A549 (cell line): ENCODE results near the gene ITGB2. TPM values are rescaled to one million over a fixed set of nuclear protein-coding genes. Genes with fewer than 3 reads are reported as not detected.

Source experiments
- ATAC-seq, 2 experiments: fragments of 200-7000 bp in 1 of 2; fragments of >200 bp in 1 of 2; cut with Nextera tagmentation in 1 of 2; cut with Tn5 transposase in 1 of 2; 3 replicates each; pipeline versions ENCODE4 v1.8.0 to v1.9.1; 2018 to 2020; ENCODE audit warnings: mild to moderate bottlenecking in 1 of 2, moderate library complexity in 1 of 2
- CTCF ChIA-PET: fragments of 300-600 bp; sonication (Branson Sonifier 250); formaldehyde crosslinking; extraction: SDS; loops from one replicate; lab custom pipeline; 2021; ENCODE audit warnings: antibody characterized with exemption, inconsistent platforms; lab: Yijun Ruan, JAX
- POLR2A ChIA-PET: fragments of 350-600 bp; formaldehyde crosslinking; extraction: SDS; loops from one replicate; lab custom pipeline; 2021; ENCODE audit warnings: antibody characterized with exemption, inconsistent platforms; lab: Yijun Ruan, JAX
- DNase-seq, 2 experiments: peaks; one replicate each; pipeline versions ENCODE4 v3.0.0 to v3.0.0-alpha.2; 2011 to 2016; ENCODE audit warnings: low read depth in 1 of 2, low spot score in 1 of 2
- FAIRE-seq: peaks from 2 replicates; lab custom pipeline; 2011; peaks lifted over from hg19 to GRCh38; lab: Jason Lieb, UNC
- H3K27ac ChIP-seq, 2 experiments: fragments of >200 bp; sonication (Bioruptor Twin); formaldehyde crosslinking; 3 replicates each; pipeline ENCODE4 v1.5.1; 2016 to 2017
- H3K4me1 ChIP-seq: fragments of >200 bp; sonication (Bioruptor Twin); formaldehyde crosslinking; 3 replicates; pipeline ENCODE4 v1.6.1; 2016
- H3K4me2 ChIP-seq: fragments of >200 bp; sonication (Bioruptor Twin); formaldehyde crosslinking; 3 replicates; pipeline ENCODE4 v1.6.1; 2016
- H3K4me3 ChIP-seq: fragments of >200 bp; sonication (Bioruptor Twin); formaldehyde crosslinking; 3 replicates; pipeline ENCODE4 v1.5.1; 2016
- H3K9me3 ChIP-seq: fragments of >200 bp; sonication (Bioruptor Twin); formaldehyde crosslinking; 3 replicates; pipeline ENCODE4 v1.6.1; 2016
- BHLHE40 ChIP-seq: IDR thresholded peaks from 2 replicates; pipeline ENCODE4 v1.6.1; 2012; ENCODE audit warnings: low read depth, low read length, inconsistent platforms
- CBX8 ChIP-seq: fragments of 200-600 bp; sonication (generic); IDR thresholded peaks from 2 replicates; pipeline ENCODE4 v1.6.1; 2016
- CEBPB ChIP-seq, 2 experiments: fragments of >200 bp in 1 of 2; sonication (Bioruptor Twin) in 1 of 2; formaldehyde crosslinking in 1 of 2; IDR thresholded peaks; 2 replicates each; pipeline ENCODE4 v1.6.1; 2012 to 2016
- CHD2 ChIP-seq: fragments of 150-350 bp; IDR thresholded peaks from 2 replicates; pipeline ENCODE4 v1.6.1; 2014; ENCODE audit warnings: low read length; ENCODE audit not compliant: partially characterized antibody
- ESRRA ChIP-seq: fragments of 150-350 bp; IDR thresholded peaks from 2 replicates; pipeline ENCODE4 v1.6.1; 2014; ENCODE audit warnings: mild to moderate bottlenecking, low read length, borderline replicate concordance
- FOXS1 ChIP-seq: fragments of 250-450 bp; sonication (Bioruptor Pico); IDR thresholded peaks from 2 replicates; pipeline ENCODE4 v1.5.0; 2020; ENCODE audit warnings: mild to moderate bottlenecking, moderate library complexity
- HDAC2 ChIP-seq: fragments of 200-600 bp; sonication (generic); IDR thresholded peaks from 2 replicates; pipeline ENCODE4 v1.6.1; 2016
- HOXB13 ChIP-seq: fragments of 250-450 bp; sonication (Bioruptor Pico); IDR thresholded peaks from 2 replicates; pipeline ENCODE4 v1.5.0; 2020; ENCODE audit warnings: low read depth, mild to moderate bottlenecking, moderate library complexity
- HOXB5 ChIP-seq: fragments of 250-450 bp; sonication (Bioruptor Pico); IDR thresholded peaks from 2 replicates; pipeline ENCODE4 v1.5.0; 2020; ENCODE audit warnings: mild to moderate bottlenecking, moderate library complexity
- MAFK ChIP-seq: fragments of 450-650 bp; IDR thresholded peaks from 2 replicates; pipeline ENCODE4 v1.6.1; 2014; ENCODE audit not compliant: partially characterized antibody
- NPAS2 ChIP-seq: fragments of 250-450 bp; sonication (Bioruptor Pico); IDR thresholded peaks from 2 replicates; pipeline ENCODE4 v1.8.0; 2022; ENCODE audit warnings: mild to moderate bottlenecking, moderate library complexity, borderline replicate concordance
- NR3C1 ChIP-seq: fragments of >200 bp; sonication (Bioruptor Twin); formaldehyde crosslinking; IDR thresholded peaks from 3 replicates; pipeline ENCODE4 v1.6.1; 2017
- PHF8 ChIP-seq: fragments of 200-600 bp; sonication (generic); IDR thresholded peaks from 2 replicates; pipeline ENCODE4 v1.6.1; 2016; ENCODE audit warnings: low read depth, mild to moderate bottlenecking, antibody characterized with exemption, moderate library complexity, borderline replicate concordance
- RARB ChIP-seq: fragments of 250-450 bp; sonication (Bioruptor Pico); IDR thresholded peaks from 2 replicates; pipeline ENCODE4 v1.8.0; 2021; ENCODE audit warnings: mild to moderate bottlenecking, moderate library complexity
- RCOR1 ChIP-seq: fragments of 150-350 bp; IDR thresholded peaks from 2 replicates; pipeline ENCODE4 v1.6.1; 2014; ENCODE audit warnings: antibody characterized with exemption, low read length, low read depth
- RNF2 ChIP-seq: fragments of 200-600 bp; sonication (generic); IDR thresholded peaks from 2 replicates; pipeline ENCODE4 v1.6.1; 2016; ENCODE audit warnings: low read depth, mild to moderate bottlenecking, antibody characterized with exemption, moderate library complexity, borderline replicate concordance
- TFCP2L1 ChIP-seq: fragments of 250-450 bp; sonication (Bioruptor Pico); IDR thresholded peaks from 2 replicates; pipeline ENCODE4 v1.5.0; 2021; ENCODE audit warnings: mild to moderate bottlenecking
- ZC3H11A ChIP-seq: fragments of 450-650 bp; IDR thresholded peaks from 2 replicates; pipeline ENCODE4 v1.6.1; 2014; ENCODE audit warnings: antibody characterized with exemption, mild to moderate bottlenecking
- ZFP36 ChIP-seq: fragments of 450-650 bp; IDR thresholded peaks from 2 replicates; pipeline ENCODE4 v1.6.1; 2014; ENCODE audit warnings: borderline replicate concordance; ENCODE audit not compliant: partially characterized antibody
- WGBS: methylation state at CpG from one replicate; pipeline ENCODE4 v1.1.6; 2017; ENCODE audit errors: missing lambda C conversion rate; 5-methylcytosine and 5-hydroxymethylcytosine counted together
- polyA plus RNA-seq, 4 experiments: library from polyadenylated mRNA; depleted of rRNA in 3 of 4; stranded (reverse); fragments of >200 nt; fragmentation: RNase III in 1 of 4; extraction: RNeasy Plus Mini Kit Qiagen cat#74134 plus additional on column Dnase treatment in 1 of 4; gene quantifications; 2 replicates in 3 of 4; 3 replicates in 1 of 4; pipeline ENCODE4 v1.2.3, GENCODE V29; 2011 to 2017
- TF ChIP-seq, protein P1 (sequence below): fragments of >200 bp; sonication (Bioruptor Twin); formaldehyde crosslinking; IDR thresholded peaks from 3 replicates; pipeline ENCODE4 v1.5.1; 2016
- TF ChIP-seq, protein P2 (sequence below): IDR thresholded peaks from 2 replicates; pipeline ENCODE4 v1.6.1; 2012
- TF ChIP-seq, protein P3 (sequence below): fragments of >200 bp; sonication (Bioruptor Twin); formaldehyde crosslinking; IDR thresholded peaks from 3 replicates; pipeline ENCODE4 v1.6.1; 2016
- TF ChIP-seq, protein P4 (sequence below): fragments of 200-600 bp; sonication (generic); IDR thresholded peaks from 2 replicates; pipeline ENCODE4 v1.6.1; 2016; ENCODE audit warnings: antibody characterized with exemption, mild to moderate bottlenecking, moderate library complexity
- TF ChIP-seq, protein P5 (sequence below): fragments of 150-350 bp; IDR thresholded peaks from 2 replicates; pipeline ENCODE4 v1.6.1; 2014; ENCODE audit warnings: low read depth, mild to moderate bottlenecking, low read length
- TF ChIP-seq, protein P6 (sequence below): fragments of 250-450 bp; sonication (Bioruptor Pico); IDR thresholded peaks from 2 replicates; pipeline ENCODE4 v1.5.0; 2020; ENCODE audit warnings: low read depth, mild to moderate bottlenecking, moderate library complexity

ITGB2 gene
- polyA plus RNA-seq, 2 of the 4 experiments (the other 2 are of a cell fraction): 0.46 to 0.59 TPM

DNA sequence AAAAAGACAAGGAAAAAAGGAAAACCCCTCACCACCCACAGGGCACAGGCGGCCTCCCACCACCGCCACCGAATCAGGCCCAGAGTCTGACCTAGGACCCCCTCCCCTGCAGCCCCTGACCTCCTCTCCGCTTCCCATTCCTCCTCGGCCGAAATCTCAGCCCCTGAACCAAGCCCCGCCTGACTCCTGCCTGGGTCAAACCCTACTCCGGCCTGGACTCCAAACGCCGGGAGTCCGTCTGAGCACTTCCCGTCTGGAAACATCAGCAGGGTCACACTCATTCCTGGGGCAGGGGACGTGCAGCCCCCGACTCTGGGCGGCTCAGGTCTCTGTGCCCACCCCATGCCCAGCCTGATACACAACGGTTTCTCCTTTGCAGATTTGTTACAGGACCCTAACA is 76.4 kb downstream of the ITGB2 start:
- Histone ChIP-seq H3K4me3 (no peak overlapping the region), H3K27ac (no peak overlapping the region), H3K9me3 (no peaks in the 10 kb centered on the region), H3K4me1 (peaks cover 12% of the 10 kb centered on the region), H3K4me2 (no peak overlapping the region)
- TF ChIP-seq RNF2: no peak
- TF ChIP-seq FOXS1: no peak
- TF ChIP-seq HOXB5 (CRISPR knock-in tag): no peak
- TF ChIP-seq, protein P1, sequence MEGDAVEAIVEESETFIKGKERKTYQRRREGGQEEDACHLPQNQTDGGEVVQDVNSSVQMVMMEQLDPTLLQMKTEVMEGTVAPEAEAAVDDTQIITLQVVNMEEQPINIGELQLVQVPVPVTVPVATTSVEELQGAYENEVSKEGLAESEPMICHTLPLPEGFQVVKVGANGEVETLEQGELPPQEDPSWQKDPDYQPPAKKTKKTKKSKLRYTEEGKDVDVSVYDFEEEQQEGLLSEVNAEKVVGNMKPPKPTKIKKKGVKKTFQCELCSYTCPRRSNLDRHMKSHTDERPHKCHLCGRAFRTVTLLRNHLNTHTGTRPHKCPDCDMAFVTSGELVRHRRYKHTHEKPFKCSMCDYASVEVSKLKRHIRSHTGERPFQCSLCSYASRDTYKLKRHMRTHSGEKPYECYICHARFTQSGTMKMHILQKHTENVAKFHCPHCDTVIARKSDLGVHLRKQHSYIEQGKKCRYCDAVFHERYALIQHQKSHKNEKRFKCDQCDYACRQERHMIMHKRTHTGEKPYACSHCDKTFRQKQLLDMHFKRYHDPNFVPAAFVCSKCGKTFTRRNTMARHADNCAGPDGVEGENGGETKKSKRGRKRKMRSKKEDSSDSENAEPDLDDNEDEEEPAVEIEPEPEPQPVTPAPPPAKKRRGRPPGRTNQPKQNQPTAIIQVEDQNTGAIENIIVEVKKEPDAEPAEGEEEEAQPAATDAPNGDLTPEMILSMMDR: no peak
- TF ChIP-seq, protein P2, sequence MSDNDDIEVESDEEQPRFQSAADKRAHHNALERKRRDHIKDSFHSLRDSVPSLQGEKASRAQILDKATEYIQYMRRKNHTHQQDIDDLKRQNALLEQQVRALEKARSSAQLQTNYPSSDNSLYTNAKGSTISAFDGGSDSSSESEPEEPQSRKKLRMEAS: no peak
- TF ChIP-seq CBX8: no peak
- TF ChIP-seq RARB (CRISPR knock-in tag): no peak
- no peak for ATAC-seq
- no peak for DNase-seq
- ChIA-PET POLR2A (no interaction called here), CTCF (no interaction called here)
- WGBS: 85% methylated on average over 15 of the region's 16 CpGs
- FAIRE-seq: no peak

DNA sequence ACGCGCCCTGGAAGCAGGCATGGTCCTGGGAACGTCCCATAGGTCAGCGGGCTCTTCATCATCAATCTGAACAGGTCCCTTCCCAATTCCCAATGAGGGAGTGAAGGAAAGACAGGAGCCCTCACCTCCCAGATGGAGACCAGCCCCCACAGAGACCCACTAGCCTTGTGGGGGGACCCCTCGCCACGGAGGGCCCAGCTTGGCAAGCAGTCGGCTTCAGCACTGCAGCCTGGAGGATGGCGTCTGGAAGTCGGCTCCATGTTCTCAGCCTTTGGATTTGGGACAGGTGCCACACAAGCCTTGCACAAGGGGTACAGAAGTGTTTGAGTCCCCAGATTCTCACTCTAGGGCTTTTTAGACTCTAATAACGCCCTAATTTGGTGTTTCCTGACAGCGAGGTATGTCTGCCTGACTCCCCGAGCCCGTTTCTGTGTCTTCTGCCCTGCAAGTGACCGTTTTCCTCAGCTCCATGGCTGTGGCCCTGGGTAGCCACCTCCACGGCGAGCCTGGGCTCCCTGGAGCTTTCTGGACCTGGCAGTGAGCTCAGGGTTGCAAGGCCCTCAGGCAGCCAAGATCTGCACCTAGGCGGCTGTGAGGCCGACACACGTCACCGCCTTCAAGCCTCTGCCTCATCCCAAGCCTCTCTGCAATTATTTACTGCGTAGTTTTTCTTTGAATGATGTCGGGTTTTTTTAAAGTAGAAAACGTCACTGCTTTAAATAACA is 77.8 kb downstream of the ITGB2 start:
- H3K4me3 ChIP-seq: no peak overlapping the region
- 71% methylated on average over 22 of the region's 23 CpGs for WGBS
- CTCF ChIA-PET: no interaction called here
- no peak for TF ChIP-seq ZC3H11A
- TF ChIP-seq, protein P3, sequence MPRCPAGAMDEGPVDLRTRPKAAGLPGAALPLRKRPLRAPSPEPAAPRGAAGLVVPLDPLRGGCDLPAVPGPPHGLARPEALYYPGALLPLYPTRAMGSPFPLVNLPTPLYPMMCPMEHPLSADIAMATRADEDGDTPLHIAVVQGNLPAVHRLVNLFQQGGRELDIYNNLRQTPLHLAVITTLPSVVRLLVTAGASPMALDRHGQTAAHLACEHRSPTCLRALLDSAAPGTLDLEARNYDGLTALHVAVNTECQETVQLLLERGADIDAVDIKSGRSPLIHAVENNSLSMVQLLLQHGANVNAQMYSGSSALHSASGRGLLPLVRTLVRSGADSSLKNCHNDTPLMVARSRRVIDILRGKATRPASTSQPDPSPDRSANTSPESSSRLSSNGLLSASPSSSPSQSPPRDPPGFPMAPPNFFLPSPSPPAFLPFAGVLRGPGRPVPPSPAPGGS: no peak
- no peak for TF ChIP-seq HOXB13 (CRISPR knock-in tag)
- no peak for TF ChIP-seq CEBPB (IDR thresholded peaks at IDR 0.05)
- TF ChIP-seq, protein P4, sequence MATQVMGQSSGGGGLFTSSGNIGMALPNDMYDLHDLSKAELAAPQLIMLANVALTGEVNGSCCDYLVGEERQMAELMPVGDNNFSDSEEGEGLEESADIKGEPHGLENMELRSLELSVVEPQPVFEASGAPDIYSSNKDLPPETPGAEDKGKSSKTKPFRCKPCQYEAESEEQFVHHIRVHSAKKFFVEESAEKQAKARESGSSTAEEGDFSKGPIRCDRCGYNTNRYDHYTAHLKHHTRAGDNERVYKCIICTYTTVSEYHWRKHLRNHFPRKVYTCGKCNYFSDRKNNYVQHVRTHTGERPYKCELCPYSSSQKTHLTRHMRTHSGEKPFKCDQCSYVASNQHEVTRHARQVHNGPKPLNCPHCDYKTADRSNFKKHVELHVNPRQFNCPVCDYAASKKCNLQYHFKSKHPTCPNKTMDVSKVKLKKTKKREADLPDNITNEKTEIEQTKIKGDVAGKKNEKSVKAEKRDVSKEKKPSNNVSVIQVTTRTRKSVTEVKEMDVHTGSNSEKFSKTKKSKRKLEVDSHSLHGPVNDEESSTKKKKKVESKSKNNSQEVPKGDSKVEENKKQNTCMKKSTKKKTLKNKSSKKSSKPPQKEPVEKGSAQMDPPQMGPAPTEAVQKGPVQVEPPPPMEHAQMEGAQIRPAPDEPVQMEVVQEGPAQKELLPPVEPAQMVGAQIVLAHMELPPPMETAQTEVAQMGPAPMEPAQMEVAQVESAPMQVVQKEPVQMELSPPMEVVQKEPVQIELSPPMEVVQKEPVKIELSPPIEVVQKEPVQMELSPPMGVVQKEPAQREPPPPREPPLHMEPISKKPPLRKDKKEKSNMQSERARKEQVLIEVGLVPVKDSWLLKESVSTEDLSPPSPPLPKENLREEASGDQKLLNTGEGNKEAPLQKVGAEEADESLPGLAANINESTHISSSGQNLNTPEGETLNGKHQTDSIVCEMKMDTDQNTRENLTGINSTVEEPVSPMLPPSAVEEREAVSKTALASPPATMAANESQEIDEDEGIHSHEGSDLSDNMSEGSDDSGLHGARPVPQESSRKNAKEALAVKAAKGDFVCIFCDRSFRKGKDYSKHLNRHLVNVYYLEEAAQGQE: no peak
- TF ChIP-seq NR3C1: no peak
- no peak for TF ChIP-seq PHF8
- TF ChIP-seq, all 56 proteins: peak for 0
- H3K27ac ChIP-seq: no peak overlapping the region
- POLR2A ChIA-PET: no interaction called here
- ATAC-seq (no peak), FAIRE-seq (no peak), DNase-seq (no peak)
- peaks cover 12% of the 10 kb centered on the region for H3K4me1 ChIP-seq
- no peak overlapping the region for H3K4me2 ChIP-seq
- H3K9me3 ChIP-seq: no peaks in the 10 kb centered on the region

DNA sequence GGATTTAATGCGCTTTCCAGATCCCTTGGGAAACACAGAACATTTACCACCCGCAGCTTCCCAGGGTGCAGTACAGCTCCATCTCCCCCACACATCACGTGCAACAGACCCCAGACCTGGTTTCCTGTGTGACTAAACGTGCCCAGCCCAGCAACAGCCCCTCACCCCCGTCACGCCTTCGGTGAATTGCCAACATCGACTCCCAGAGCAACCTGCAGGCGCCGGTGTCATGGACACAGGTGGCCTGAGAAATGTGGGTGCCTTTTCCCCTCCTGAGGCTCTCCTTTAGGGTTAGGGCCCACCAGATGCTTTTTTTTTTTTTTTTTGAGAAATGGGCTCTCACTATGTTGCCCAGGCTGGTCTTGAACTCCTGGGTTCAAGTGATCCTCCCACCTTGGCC is 78.6 kb downstream of the ITGB2 start:
- TF ChIP-seq MAFK (no peak), TFCP2L1 (CRISPR knock-in tag) (no peak), BHLHE40 (no peak), NR3C1 (no peak), NPAS2 (CRISPR knock-in tag) (no peak), HDAC2 (no peak), CHD2 (no peak), ESRRA (no peak), RCOR1 (no peak), CBX8 (no peak), ZFP36 (no peak), FOXS1 (no peak)
- TF ChIP-seq, protein P5, sequence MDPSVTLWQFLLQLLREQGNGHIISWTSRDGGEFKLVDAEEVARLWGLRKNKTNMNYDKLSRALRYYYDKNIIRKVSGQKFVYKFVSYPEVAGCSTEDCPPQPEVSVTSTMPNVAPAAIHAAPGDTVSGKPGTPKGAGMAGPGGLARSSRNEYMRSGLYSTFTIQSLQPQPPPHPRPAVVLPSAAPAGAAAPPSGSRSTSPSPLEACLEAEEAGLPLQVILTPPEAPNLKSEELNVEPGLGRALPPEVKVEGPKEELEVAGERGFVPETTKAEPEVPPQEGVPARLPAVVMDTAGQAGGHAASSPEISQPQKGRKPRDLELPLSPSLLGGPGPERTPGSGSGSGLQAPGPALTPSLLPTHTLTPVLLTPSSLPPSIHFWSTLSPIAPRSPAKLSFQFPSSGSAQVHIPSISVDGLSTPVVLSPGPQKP: no peak
- TF ChIP-seq, protein P2: no peak
- TF ChIP-seq, protein P6, sequence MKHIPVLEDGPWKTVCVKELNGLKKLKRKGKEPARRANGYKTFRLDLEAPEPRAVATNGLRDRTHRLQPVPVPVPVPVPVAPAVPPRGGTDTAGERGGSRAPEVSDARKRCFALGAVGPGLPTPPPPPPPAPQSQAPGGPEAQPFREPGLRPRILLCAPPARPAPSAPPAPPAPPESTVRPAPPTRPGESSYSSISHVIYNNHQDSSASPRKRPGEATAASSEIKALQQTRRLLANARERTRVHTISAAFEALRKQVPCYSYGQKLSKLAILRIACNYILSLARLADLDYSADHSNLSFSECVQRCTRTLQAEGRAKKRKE (CRISPR knock-in tag): no peak

More for the DNA sequence above, 78.6 kb downstream of the ITGB2 start:
- FAIRE-seq (no peak), DNase-seq (no peak), ATAC-seq (no peak)
- ChIA-PET CTCF (no interaction called here), POLR2A (no interaction called here)
- Histone ChIP-seq H3K4me1 (peaks cover 12% of the 10 kb centered on the region), H3K4me2 (no peak overlapping the region), H3K9me3 (no peaks in the 10 kb centered on the region), H3K4me3 (no peak overlapping the region), H3K27ac (no peak overlapping the region)
- WGBS: 72% methylated on average over 10 of the region's 10 CpGs
